GM23338 (cell line): Measurements from ENCODE around the gene IGF2R. TPM values are rescaled to one million over a fixed set of nuclear protein-coding genes. Genes with fewer than 3 reads are reported as not detected.

Source experiments
- ATAC-seq: fragments of 200-7000 bp; cut with Tn5 transposase; 3 replicates; pipeline ENCODE4 v1.9.1; 2020
- DNase-seq: peaks from one replicate; pipeline ENCODE4 v3.0.0-alpha.2; 2015; ENCODE audit warnings: low spot score
- H2AFZ ChIP-seq: fragments of 200-600 bp; sonication (generic); 2 replicates; pipeline ENCODE4 v1.8.0; 2016; ENCODE audit warnings: antibody characterized with exemption, mild to moderate bottlenecking, moderate library complexity
- H3F3A ChIP-seq: fragments of 200-600 bp; sonication (generic); replicated peaks from 2 replicates; pipeline ENCODE4 v1.8.0; 2017; ENCODE audit warnings: antibody characterized with exemption, mixed run types, low read depth
- H3K27ac ChIP-seq: fragments of 200-600 bp; sonication (generic); 2 replicates; pipeline ENCODE4 v1.6.1; 2016; ENCODE audit warnings: low read depth
- H3K27me3 ChIP-seq: fragments of 200-600 bp; sonication (generic); 2 replicates; pipeline ENCODE4 v1.8.0; 2016; ENCODE audit warnings: mild to moderate bottlenecking, mixed run types, moderate library complexity; ENCODE audit not compliant: insufficient read depth
- H3K36me3 ChIP-seq: fragments of 200-600 bp; sonication (generic); 2 replicates; pipeline ENCODE4 v1.8.0; 2016; ENCODE audit warnings: mild to moderate bottlenecking; ENCODE audit not compliant: insufficient read depth
- H3K4me1 ChIP-seq: fragments of 200-600 bp; sonication (generic); 2 replicates; pipeline ENCODE4 v1.8.0; 2016; ENCODE audit warnings: mild to moderate bottlenecking, moderate library complexity; ENCODE audit not compliant: insufficient read depth
- H3K4me2 ChIP-seq: fragments of 200-600 bp; sonication (generic); 2 replicates; pipeline ENCODE4 v1.7.1; 2017; ENCODE audit warnings: mixed run types
- H3K4me3 ChIP-seq: fragments of 200-600 bp; sonication (generic); 2 replicates; pipeline ENCODE4 v1.6.1; 2016; ENCODE audit warnings: mixed run types
- H3K79me2 ChIP-seq: fragments of 200-600 bp; sonication (generic); replicated peaks from 2 replicates; pipeline ENCODE4 v1.8.0; 2017; ENCODE audit warnings: mild to moderate bottlenecking; ENCODE audit not compliant: insufficient read depth
- H3K9me2 ChIP-seq: fragments of 200-600 bp; sonication (generic); 2 replicates; pipeline ENCODE4 v1.8.0; 2017; ENCODE audit not compliant: insufficient read depth
- H4K20me1 ChIP-seq: fragments of 200-600 bp; sonication (generic); replicated peaks from 2 replicates; pipeline ENCODE4 v1.8.0; 2017; ENCODE audit warnings: mild to moderate bottlenecking; ENCODE audit not compliant: insufficient read depth
- H3K27ac Mint-ChIP-seq: 2 replicates; pipeline ENCODE4 v1.8.0; 2020; ENCODE audit warnings: inconsistent platforms, mild to moderate bottlenecking, moderate library complexity, mixed read lengths
- H3K27me3 Mint-ChIP-seq: 3 replicates; pipeline ENCODE4 v1.8.0; 2022; ENCODE audit warnings: low read depth, mild to moderate bottlenecking, moderate library complexity, mixed read lengths, inconsistent platforms; ENCODE audit not compliant: insufficient read depth, poor library complexity
- H3K36me3 Mint-ChIP-seq: 3 replicates; pipeline ENCODE4 v1.8.0; 2021; ENCODE audit warnings: low read depth, mild to moderate bottlenecking, inconsistent platforms, moderate library complexity, mixed read lengths
- H3K4me1 Mint-ChIP-seq: 3 replicates; pipeline ENCODE4 v1.8.0; 2020; ENCODE audit warnings: mild to moderate bottlenecking, inconsistent platforms, mixed read lengths
- H3K4me3 Mint-ChIP-seq: 3 replicates; pipeline ENCODE4 v1.8.0; 2021; ENCODE audit warnings: moderate library complexity, mild to moderate bottlenecking, inconsistent platforms, mixed read lengths
- H3K9me3 Mint-ChIP-seq: 3 replicates; pipeline ENCODE4 v1.8.0; 2020; ENCODE audit warnings: moderate library complexity, mild to moderate bottlenecking, inconsistent platforms, mixed read lengths
- CREB1 ChIP-seq: fragments of 250-450 bp; sonication (Bioruptor Pico); IDR thresholded peaks from 2 replicates; pipeline ENCODE4 v1.5.0; 2020; ENCODE audit warnings: low read depth, mild to moderate bottlenecking, moderate library complexity
- EZH2 ChIP-seq: fragments of 200-600 bp; sonication (generic); IDR thresholded peaks from one replicate; pipeline ENCODE4 v1.8.0; 2017; ENCODE audit warnings: antibody characterized with exemption, mild to moderate bottlenecking, low read depth; ENCODE audit not compliant: unreplicated experiment
- EZH2phosphoT487 ChIP-seq: fragments of 200-600 bp; sonication (generic); IDR thresholded peaks from one replicate; pipeline ENCODE4 v1.8.1; 2018; ENCODE audit warnings: antibody characterized with exemption; ENCODE audit not compliant: unreplicated experiment
- JUNB ChIP-seq: IDR thresholded peaks from one replicate; pipeline ENCODE4 v1.6.1; 2016; ENCODE audit warnings: antibody characterized with exemption; ENCODE audit not compliant: unreplicated experiment
- NANOG ChIP-seq: IDR thresholded peaks from 2 replicates; pipeline ENCODE4 v1.6.1; 2016; ENCODE audit warnings: antibody characterized with exemption, borderline replicate concordance
- POLR2AphosphoS5 ChIP-seq: IDR thresholded peaks from 2 replicates; pipeline ENCODE4 v1.6.1; 2016; ENCODE audit warnings: antibody characterized with exemption, low read depth
- STAT1 ChIP-seq: IDR thresholded peaks from one replicate; pipeline ENCODE4 v1.6.1; 2016; ENCODE audit warnings: antibody characterized with exemption; ENCODE audit not compliant: unreplicated experiment
- ZNF114 ChIP-seq: fragments of 250-450 bp; sonication (Bioruptor Pico); IDR thresholded peaks from 2 replicates; pipeline ENCODE4 v1.5.0; 2020; ENCODE audit warnings: mild to moderate bottlenecking, moderate library complexity
- ZNF331 ChIP-seq: fragments of 250-450 bp; sonication (Bioruptor Pico); IDR thresholded peaks from 2 replicates; pipeline ENCODE4 v1.5.0; 2020; ENCODE audit warnings: low read depth, mild to moderate bottlenecking, moderate library complexity
- polyA plus RNA-seq: library from polyadenylated mRNA; unstranded; fragments of >200 nt; fragmentation: Nextera tagmentation; extraction: Ambion mirVana; gene quantifications from 2 replicates; pipeline ENCODE4 v1.2.1, GENCODE V29; 2016
- total RNA-seq: library from RNA; depleted of rRNA; stranded (reverse); fragments of >200 nt; shearing (Covaris generic); gene quantifications from 2 replicates; pipeline ENCODE4 v1.2.3, GENCODE V29; 2014
- TF ChIP-seq, protein P1 (sequence below): IDR thresholded peaks from 2 replicates; pipeline ENCODE4 v1.6.1; 2016; ENCODE audit warnings: antibody characterized with exemption
- TF ChIP-seq, protein P2 (sequence below): fragments of 250-450 bp; sonication (Bioruptor Pico); IDR thresholded peaks from 2 replicates; pipeline ENCODE4 v1.5.0; 2020; ENCODE audit warnings: mild to moderate bottlenecking, moderate library complexity
- TF ChIP-seq, protein P3 (sequence below), 2 experiments: fragments of 200-600 bp in 1 of 2; sonication (generic) in 1 of 2; conservative IDR thresholded peaks; 2 replicates each; pipeline versions ENCODE4 v1.5.1 to v1.6.1; 2016 to 2017; ENCODE audit warnings: antibody characterized with exemption in 2 of 2, low read depth in 2 of 2, mild to moderate bottlenecking in 2 of 2, moderate library complexity in 1 of 2
- TF ChIP-seq, protein P4 (sequence below): IDR thresholded peaks from one replicate; pipeline ENCODE4 v1.6.1; 2018; ENCODE audit warnings: antibody characterized with exemption; ENCODE audit not compliant: unreplicated experiment

Gene IGF2R
- total and polyA plus RNA-seq, 2 experiments from 2014 or later = 12.5 to 76.4 TPM

DNA sequence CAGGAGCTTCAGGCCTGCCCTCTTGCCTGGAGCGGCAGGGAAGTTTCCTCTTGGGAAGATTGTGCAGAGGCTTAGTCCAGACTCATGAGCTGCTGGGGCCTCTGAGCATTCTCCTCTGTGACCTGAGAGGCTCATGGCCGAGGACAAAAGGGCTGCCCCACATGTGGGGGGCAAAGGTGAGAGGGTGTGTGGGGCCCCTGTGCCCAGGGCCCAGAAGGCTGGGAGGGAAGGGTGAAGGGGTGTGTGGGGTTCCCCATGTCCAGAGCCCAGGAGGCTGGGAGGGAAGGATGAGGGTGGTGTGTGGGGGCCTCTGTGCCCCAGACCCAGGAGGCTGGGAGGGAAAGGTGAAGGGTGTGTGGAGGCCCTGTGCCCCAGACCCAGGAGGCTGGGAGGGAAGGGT is 101.9 kb downstream of the IGF2R start:
- no peaks in the 10 kb centered on the region for H3K4me1 Mint-ChIP-seq
- no peaks in the 10 kb centered on the region for H3F3A ChIP-seq
- no peak overlapping the region for H3K4me2 ChIP-seq
- H3K27me3 ChIP-seq = no peaks in the 10 kb centered on the region
- peaks cover 6% of the 10 kb centered on the region for H3K27me3 Mint-ChIP-seq
- no peaks in the 10 kb centered on the region for H3K9me2 ChIP-seq
- no peaks in the 10 kb centered on the region for H3K9me3 Mint-ChIP-seq
- H3K36me3 Mint-ChIP-seq = peaks cover 84% of the 10 kb centered on the region
- H3K27ac Mint-ChIP-seq = no peak overlapping the region
- no peaks in the 10 kb centered on the region for H3K79me2 ChIP-seq
- ATAC-seq (no peak), DNase-seq (no peak)
- H3K4me1 ChIP-seq = no peaks in the 10 kb centered on the region
- H3K4me3 ChIP-seq = no peak overlapping the region
- no peak overlapping the region for H3K27ac ChIP-seq
- H2AFZ ChIP-seq = no peak overlapping the region
- H4K20me1 ChIP-seq = no peaks in the 10 kb centered on the region; the same call in 1 of the 2 replicates
- H3K36me3 ChIP-seq = peaks cover 15% of the 10 kb centered on the region
- TF ChIP-seq STAT1 (no peak), ZNF114 (CRISPR knock-in tag) (no peak), EZH2phosphoT487 (no peak), JUNB (no peak), ZNF331 (CRISPR knock-in tag) (no peak), NANOG (no peak), POLR2AphosphoS5 (no peak), EZH2 (no peak), CREB1 (CRISPR knock-in tag) (no peak)
- TF ChIP-seq, protein P1, sequence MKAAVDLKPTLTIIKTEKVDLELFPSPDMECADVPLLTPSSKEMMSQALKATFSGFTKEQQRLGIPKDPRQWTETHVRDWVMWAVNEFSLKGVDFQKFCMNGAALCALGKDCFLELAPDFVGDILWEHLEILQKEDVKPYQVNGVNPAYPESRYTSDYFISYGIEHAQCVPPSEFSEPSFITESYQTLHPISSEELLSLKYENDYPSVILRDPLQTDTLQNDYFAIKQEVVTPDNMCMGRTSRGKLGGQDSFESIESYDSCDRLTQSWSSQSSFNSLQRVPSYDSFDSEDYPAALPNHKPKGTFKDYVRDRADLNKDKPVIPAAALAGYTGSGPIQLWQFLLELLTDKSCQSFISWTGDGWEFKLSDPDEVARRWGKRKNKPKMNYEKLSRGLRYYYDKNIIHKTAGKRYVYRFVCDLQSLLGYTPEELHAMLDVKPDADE = no peak
- TF ChIP-seq, protein P2, sequence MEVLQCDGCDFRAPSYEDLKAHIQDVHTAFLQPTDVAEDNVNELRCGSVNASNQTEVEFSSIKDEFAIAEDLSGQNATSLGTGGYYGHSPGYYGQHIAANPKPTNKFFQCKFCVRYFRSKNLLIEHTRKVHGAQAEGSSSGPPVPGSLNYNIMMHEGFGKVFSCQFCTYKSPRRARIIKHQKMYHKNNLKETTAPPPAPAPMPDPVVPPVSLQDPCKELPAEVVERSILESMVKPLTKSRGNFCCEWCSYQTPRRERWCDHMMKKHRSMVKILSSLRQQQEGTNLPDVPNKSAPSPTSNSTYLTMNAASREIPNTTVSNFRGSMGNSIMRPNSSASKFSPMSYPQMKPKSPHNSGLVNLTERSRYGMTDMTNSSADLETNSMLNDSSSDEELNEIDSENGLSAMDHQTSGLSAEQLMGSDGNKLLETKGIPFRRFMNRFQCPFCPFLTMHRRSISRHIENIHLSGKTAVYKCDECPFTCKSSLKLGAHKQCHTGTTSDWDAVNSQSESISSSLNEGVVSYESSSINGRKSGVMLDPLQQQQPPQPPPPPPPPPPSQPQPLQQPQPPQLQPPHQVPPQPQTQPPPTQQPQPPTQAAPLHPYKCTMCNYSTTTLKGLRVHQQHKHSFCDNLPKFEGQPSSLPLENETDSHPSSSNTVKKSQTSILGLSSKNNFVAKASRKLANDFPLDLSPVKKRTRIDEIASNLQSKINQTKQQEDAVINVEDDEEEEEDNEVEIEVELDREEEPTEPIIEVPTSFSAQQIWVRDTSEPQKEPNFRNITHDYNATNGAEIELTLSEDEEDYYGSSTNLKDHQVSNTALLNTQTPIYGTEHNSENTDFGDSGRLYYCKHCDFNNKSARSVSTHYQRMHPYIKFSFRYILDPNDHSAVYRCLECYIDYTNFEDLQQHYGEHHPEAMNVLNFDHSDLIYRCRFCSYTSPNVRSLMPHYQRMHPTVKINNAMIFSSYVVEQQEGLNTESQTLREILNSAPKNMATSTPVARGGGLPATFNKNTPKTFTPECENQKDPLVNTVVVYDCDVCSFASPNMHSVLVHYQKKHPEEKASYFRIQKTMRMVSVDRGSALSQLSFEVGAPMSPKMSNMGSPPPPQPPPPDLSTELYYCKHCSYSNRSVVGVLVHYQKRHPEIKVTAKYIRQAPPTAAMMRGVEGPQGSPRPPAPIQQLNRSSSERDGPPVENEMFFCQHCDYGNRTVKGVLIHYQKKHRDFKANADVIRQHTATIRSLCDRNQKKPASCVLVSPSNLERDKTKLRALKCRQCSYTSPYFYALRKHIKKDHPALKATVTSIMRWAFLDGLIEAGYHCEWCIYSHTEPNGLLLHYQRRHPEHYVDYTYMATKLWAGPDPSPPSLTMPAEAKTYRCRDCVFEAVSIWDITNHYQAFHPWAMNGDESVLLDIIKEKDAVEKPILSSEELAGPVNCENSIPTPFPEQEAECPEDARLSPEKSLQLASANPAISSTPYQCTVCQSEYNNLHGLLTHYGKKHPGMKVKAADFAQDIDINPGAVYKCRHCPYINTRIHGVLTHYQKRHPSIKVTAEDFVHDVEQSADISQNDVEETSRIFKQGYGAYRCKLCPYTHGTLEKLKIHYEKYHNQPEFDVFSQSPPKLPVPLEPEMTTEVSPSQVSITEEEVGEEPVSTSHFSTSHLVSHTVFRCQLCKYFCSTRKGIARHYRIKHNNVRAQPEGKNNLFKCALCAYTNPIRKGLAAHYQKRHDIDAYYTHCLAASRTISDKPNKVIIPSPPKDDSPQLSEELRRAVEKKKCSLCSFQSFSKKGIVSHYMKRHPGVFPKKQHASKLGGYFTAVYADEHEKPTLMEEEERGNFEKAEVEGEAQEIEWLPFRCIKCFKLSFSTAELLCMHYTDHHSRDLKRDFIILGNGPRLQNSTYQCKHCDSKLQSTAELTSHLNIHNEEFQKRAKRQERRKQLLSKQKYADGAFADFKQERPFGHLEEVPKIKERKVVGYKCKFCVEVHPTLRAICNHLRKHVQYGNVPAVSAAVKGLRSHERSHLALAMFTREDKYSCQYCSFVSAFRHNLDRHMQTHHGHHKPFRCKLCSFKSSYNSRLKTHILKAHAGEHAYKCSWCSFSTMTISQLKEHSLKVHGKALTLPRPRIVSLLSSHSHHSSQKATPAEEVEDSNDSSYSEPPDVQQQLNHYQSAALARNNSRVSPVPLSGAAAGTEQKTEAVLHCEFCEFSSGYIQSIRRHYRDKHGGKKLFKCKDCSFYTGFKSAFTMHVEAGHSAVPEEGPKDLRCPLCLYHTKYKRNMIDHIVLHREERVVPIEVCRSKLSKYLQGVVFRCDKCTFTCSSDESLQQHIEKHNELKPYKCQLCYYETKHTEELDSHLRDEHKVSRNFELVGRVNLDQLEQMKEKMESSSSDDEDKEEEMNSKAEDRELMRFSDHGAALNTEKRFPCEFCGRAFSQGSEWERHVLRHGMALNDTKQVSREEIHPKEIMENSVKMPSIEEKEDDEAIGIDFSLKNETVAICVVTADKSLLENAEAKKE (CRISPR knock-in tag) = no peak
- TF ChIP-seq, protein P3, sequence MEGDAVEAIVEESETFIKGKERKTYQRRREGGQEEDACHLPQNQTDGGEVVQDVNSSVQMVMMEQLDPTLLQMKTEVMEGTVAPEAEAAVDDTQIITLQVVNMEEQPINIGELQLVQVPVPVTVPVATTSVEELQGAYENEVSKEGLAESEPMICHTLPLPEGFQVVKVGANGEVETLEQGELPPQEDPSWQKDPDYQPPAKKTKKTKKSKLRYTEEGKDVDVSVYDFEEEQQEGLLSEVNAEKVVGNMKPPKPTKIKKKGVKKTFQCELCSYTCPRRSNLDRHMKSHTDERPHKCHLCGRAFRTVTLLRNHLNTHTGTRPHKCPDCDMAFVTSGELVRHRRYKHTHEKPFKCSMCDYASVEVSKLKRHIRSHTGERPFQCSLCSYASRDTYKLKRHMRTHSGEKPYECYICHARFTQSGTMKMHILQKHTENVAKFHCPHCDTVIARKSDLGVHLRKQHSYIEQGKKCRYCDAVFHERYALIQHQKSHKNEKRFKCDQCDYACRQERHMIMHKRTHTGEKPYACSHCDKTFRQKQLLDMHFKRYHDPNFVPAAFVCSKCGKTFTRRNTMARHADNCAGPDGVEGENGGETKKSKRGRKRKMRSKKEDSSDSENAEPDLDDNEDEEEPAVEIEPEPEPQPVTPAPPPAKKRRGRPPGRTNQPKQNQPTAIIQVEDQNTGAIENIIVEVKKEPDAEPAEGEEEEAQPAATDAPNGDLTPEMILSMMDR (conservative IDR thresholded peaks at IDR 0.05; ENCODE audit: low read depth in 2 of 2) = no peak
- TF ChIP-seq, protein P4, sequence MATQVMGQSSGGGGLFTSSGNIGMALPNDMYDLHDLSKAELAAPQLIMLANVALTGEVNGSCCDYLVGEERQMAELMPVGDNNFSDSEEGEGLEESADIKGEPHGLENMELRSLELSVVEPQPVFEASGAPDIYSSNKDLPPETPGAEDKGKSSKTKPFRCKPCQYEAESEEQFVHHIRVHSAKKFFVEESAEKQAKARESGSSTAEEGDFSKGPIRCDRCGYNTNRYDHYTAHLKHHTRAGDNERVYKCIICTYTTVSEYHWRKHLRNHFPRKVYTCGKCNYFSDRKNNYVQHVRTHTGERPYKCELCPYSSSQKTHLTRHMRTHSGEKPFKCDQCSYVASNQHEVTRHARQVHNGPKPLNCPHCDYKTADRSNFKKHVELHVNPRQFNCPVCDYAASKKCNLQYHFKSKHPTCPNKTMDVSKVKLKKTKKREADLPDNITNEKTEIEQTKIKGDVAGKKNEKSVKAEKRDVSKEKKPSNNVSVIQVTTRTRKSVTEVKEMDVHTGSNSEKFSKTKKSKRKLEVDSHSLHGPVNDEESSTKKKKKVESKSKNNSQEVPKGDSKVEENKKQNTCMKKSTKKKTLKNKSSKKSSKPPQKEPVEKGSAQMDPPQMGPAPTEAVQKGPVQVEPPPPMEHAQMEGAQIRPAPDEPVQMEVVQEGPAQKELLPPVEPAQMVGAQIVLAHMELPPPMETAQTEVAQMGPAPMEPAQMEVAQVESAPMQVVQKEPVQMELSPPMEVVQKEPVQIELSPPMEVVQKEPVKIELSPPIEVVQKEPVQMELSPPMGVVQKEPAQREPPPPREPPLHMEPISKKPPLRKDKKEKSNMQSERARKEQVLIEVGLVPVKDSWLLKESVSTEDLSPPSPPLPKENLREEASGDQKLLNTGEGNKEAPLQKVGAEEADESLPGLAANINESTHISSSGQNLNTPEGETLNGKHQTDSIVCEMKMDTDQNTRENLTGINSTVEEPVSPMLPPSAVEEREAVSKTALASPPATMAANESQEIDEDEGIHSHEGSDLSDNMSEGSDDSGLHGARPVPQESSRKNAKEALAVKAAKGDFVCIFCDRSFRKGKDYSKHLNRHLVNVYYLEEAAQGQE = no peak
- no peak overlapping the region for H3K4me3 Mint-ChIP-seq
